Measurements from ENCODE around the gene SH3RF1. TPM values are rescaled to one million over a fixed set of nuclear protein-coding genes. Genes with fewer than 3 reads are reported as not detected.

The SH3RF1 gene
- total RNA-seq, 1 experiment from 2014 or later, result 59.5 TPM

DNA sequence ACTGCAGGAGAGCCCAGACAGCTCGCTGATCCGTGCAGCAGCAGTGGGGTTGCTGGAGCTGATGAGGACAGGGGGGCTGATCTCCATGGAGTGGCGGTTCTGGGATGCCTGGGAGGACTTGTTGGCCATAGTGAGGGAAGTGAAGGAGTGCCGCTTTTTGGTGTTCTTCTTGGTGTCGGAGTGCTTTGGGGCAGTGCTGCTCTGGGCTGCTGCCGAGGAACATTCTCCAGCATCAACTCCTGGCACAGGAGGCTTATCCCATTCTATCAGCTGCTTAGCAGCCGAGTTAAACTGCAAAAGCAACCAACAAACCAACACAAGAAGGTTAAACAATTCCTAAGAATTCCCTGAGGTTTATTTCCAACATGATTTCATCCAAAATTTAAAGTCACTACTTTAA, 134.4 kb downstream of the SH3RF1 start:
- intact Hi-C loops (cut with micrococcal nuclease), result no loop called here
- Histone ChIP-seq H3K27ac (ENCODE audit: low read depth, low read length) (no peak overlapping the region), H3K27me3 (ENCODE audit: insufficient read depth, low read length) (no peaks in the 10 kb centered on the region), H3K9me2 (ENCODE audit: insufficient read depth) (no peaks in the 10 kb centered on the region), H4K20me1 (ENCODE audit: insufficient read depth) (peaks cover 3% of the 10 kb centered on the region; the same call in 1 of the 2 replicates), H3K36me3 (ENCODE audit: control insufficient read depth in 1 of 2, insufficient read depth in 2 of 2, low read length in 2 of 2) (peaks cover 2 to 32% of the 10 kb centered on the region in 2 experiments; a peak in 3 of 4 replicates), H3K79me2 (ENCODE audit: insufficient read depth, low read length) (peaks cover 6% of the 10 kb centered on the region; the same call in 1 of the 2 replicates), H3K4me1 (ENCODE audit: control insufficient read depth in 1 of 2, insufficient read depth in 2 of 2, low read length in 2 of 2) (no peaks in the 10 kb centered on the region), H3K9me3 (ENCODE audit: control insufficient read depth in 1 of 2, insufficient read depth in 1 of 2, low read depth in 1 of 2, low read length in 2 of 2) (no peaks in the 10 kb centered on the region), H2AFZ (ENCODE audit: low read depth, low read length, poor library complexity, severe bottlenecking) (no peak overlapping the region), H3K4me3 (replicated peaks in 1 of 2; ENCODE audit: low read depth in 1 of 2, low read length in 2 of 2) (no peak overlapping the region), H3K9ac (ENCODE audit: low read length) (no peak overlapping the region), H3K4me2 (ENCODE audit: low read length) (no peak overlapping the region)
- TF ChIP-seq FOSL1 (IDR thresholded peaks at IDR 0.05; ENCODE audit: low read depth) (no peak), YY1 (IDR thresholded peaks at IDR 0.05; ENCODE audit: extremely low read depth, insufficient replicate concordance, low read depth, low read length) (no peak), JUND (IDR thresholded peaks at IDR 0.05) (no peak), RAD21 (IDR thresholded peaks at IDR 0.05; ENCODE audit: low read depth) (no peak)
- TF ChIP-seq, protein P1, sequence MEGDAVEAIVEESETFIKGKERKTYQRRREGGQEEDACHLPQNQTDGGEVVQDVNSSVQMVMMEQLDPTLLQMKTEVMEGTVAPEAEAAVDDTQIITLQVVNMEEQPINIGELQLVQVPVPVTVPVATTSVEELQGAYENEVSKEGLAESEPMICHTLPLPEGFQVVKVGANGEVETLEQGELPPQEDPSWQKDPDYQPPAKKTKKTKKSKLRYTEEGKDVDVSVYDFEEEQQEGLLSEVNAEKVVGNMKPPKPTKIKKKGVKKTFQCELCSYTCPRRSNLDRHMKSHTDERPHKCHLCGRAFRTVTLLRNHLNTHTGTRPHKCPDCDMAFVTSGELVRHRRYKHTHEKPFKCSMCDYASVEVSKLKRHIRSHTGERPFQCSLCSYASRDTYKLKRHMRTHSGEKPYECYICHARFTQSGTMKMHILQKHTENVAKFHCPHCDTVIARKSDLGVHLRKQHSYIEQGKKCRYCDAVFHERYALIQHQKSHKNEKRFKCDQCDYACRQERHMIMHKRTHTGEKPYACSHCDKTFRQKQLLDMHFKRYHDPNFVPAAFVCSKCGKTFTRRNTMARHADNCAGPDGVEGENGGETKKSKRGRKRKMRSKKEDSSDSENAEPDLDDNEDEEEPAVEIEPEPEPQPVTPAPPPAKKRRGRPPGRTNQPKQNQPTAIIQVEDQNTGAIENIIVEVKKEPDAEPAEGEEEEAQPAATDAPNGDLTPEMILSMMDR (IDR thresholded peaks at IDR 0.05 in 2 of 3, conservative IDR thresholded peaks at IDR 0.05 in 1 of 3; ENCODE audit: borderline replicate concordance in 1 of 3, insufficient read depth in 1 of 3, low read depth in 2 of 3, low read length in 2 of 3), result no peak
- TF ChIP-seq, protein P2, sequence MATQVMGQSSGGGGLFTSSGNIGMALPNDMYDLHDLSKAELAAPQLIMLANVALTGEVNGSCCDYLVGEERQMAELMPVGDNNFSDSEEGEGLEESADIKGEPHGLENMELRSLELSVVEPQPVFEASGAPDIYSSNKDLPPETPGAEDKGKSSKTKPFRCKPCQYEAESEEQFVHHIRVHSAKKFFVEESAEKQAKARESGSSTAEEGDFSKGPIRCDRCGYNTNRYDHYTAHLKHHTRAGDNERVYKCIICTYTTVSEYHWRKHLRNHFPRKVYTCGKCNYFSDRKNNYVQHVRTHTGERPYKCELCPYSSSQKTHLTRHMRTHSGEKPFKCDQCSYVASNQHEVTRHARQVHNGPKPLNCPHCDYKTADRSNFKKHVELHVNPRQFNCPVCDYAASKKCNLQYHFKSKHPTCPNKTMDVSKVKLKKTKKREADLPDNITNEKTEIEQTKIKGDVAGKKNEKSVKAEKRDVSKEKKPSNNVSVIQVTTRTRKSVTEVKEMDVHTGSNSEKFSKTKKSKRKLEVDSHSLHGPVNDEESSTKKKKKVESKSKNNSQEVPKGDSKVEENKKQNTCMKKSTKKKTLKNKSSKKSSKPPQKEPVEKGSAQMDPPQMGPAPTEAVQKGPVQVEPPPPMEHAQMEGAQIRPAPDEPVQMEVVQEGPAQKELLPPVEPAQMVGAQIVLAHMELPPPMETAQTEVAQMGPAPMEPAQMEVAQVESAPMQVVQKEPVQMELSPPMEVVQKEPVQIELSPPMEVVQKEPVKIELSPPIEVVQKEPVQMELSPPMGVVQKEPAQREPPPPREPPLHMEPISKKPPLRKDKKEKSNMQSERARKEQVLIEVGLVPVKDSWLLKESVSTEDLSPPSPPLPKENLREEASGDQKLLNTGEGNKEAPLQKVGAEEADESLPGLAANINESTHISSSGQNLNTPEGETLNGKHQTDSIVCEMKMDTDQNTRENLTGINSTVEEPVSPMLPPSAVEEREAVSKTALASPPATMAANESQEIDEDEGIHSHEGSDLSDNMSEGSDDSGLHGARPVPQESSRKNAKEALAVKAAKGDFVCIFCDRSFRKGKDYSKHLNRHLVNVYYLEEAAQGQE (IDR thresholded peaks at IDR 0.05; ENCODE audit: low read depth), result no peak
- BruUV-seq (replicated peaks), result no TSS peak
- ChIA-PET POLR2A (no interaction called here), CTCF (no interaction called here), RAD21 (ENCODE audit: low non-redundant PET in 1 of 2, low total read pairs in 2 of 2, uncharacterized antibody in 2 of 2, unreplicated experiment in 2 of 2) (no interaction called here)
- DNase-seq (ENCODE audit: low read depth, low spot score) (no peak), ATAC-seq (no peak)
